Upper lobe of left lung (tissue), 4 donors: Measurements from ENCODE around the gene RPS6KA2.

Experiments
- EP300 ChIP-seq, 4 donors: sonication (generic); formaldehyde crosslinking; IDR thresholded peaks; one replicate each; pipeline ENCODE4 v1.5.1; 2017; ENCODE audit warnings: antibody characterized with exemption in 4 of 4, control low read depth in 2 of 4
- POLR2AphosphoS5 ChIP-seq, 2 donors: sonication (generic); formaldehyde crosslinking; IDR thresholded peaks; one replicate each; pipeline ENCODE4 v1.5.1; 2017; ENCODE audit warnings: antibody characterized with exemption in 2 of 2
- TF ChIP-seq, protein P1 (sequence below), 6 experiments: fragments of 450-650 bp in 4 of 6; fragments of 200-600 bp in 2 of 6; sonication (generic) in 2 of 6; IDR thresholded peaks; one replicate each; pipeline ENCODE4 v1.5.1; 2016 to 2019; ENCODE audit warnings: antibody characterized with exemption in 6 of 6

DNA sequence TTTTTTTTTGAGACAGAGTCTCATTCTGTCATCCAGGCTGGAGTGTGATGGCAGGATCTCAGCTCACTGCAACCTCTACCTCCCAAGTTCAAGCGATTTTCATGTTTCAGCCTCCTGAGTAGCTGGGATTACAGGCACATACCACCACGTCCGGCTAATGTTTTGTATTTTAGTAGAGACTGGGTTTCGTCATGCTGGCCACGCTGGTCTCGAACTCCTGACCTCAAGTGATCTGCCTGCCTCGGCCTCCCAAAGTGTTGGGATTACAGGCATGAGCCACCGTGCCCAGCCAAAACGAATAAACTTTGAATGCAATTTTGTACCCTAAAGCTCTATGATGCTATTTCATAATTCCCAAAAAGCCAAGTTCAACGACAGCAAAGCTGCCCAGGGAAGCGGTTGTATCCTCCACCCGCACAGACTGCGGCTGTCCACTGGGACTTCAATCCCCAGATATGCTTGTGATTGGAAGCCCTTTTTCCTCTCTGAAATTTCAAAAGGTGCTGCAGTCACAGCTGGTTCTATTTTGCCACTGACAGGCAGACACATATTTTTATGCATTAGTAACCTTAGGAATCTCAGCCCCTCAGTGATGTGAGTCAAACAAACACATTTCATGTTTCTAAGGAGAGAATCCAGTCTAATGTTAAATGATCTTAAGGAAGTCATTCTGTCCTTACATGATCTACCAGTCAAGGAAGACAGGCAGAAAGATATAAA lies 31.8 kb downstream of the RPS6KA2 start:
- TF ChIP-seq, protein P1, sequence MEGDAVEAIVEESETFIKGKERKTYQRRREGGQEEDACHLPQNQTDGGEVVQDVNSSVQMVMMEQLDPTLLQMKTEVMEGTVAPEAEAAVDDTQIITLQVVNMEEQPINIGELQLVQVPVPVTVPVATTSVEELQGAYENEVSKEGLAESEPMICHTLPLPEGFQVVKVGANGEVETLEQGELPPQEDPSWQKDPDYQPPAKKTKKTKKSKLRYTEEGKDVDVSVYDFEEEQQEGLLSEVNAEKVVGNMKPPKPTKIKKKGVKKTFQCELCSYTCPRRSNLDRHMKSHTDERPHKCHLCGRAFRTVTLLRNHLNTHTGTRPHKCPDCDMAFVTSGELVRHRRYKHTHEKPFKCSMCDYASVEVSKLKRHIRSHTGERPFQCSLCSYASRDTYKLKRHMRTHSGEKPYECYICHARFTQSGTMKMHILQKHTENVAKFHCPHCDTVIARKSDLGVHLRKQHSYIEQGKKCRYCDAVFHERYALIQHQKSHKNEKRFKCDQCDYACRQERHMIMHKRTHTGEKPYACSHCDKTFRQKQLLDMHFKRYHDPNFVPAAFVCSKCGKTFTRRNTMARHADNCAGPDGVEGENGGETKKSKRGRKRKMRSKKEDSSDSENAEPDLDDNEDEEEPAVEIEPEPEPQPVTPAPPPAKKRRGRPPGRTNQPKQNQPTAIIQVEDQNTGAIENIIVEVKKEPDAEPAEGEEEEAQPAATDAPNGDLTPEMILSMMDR (IDR thresholded peaks at IDR 0.05), result no peak
- no peak for TF ChIP-seq EP300 (IDR thresholded peaks at IDR 0.05)
- TF ChIP-seq POLR2AphosphoS5 (IDR thresholded peaks at IDR 0.05), result no peak
